Progenitor cell of endocrine pancreas (in vitro differentiated cells): ENCODE data around the gene BRMS1. TPM values are rescaled to one million over a fixed set of nuclear protein-coding genes. Genes with fewer than 3 reads are reported as not detected.
A peak's percentile ranks its signal among the peaks of the same experiment; 100 is the strongest.
"Not testable (repeated sequence)": the region's sequence is repeated elsewhere in the genome, so short reads cannot be mapped to it uniquely, and the experiment has no call there.

Experiments used
- DNase-seq: peaks from one replicate; pipeline ENCODE4 v3.0.0; 2021; ENCODE audit warnings: low spot score; ENCODE audit not compliant: unreplicated experiment
- H3K27ac Mint-ChIP-seq: 2 replicates; pipeline ENCODE4 v1.8.0; 2021; ENCODE audit warnings: mild to moderate bottlenecking, moderate library complexity, mixed read lengths
- H3K27me3 Mint-ChIP-seq: 2 replicates; pipeline ENCODE4 v1.8.0; 2021; ENCODE audit warnings: mixed read lengths
- H3K36me3 Mint-ChIP-seq: 2 replicates; pipeline ENCODE4 v1.8.0; 2022; ENCODE audit warnings: mixed read lengths; ENCODE audit not compliant: insufficient read depth
- H3K4me1 Mint-ChIP-seq: 2 replicates; pipeline ENCODE4 v1.8.0; 2021; ENCODE audit warnings: low read depth, mixed read lengths
- H3K4me3 Mint-ChIP-seq: 2 replicates; pipeline ENCODE4 v1.8.0; 2021; ENCODE audit warnings: low read depth, mild to moderate bottlenecking, moderate library complexity, mixed read lengths
- H3K9me3 Mint-ChIP-seq: 2 replicates; pipeline ENCODE4 v1.8.0; 2021; ENCODE audit warnings: low read depth, mixed read lengths
- CTCF ChIP-seq: fragments of 200-600 bp; sonication (generic); IDR thresholded peaks from one replicate; pipeline ENCODE4 v1.5.0; 2021; ENCODE audit warnings: antibody characterized with exemption, mild to moderate bottlenecking; ENCODE audit not compliant: unreplicated experiment
- total RNA-seq: library from RNA; stranded (reverse); gene quantifications from 2 replicates; pipeline ENCODE4 v1.2.1, GENCODE V29; 2021

BRMS1 gene
- total RNA-seq, 1 donor from 2014 or later = 38.1 TPM

GRCh38 chr11:66386171-66387069 lies 41.5 kb upstream of the BRMS1 start:
- Mint-ChIP-seq H3K4me1 (peaks cover 3% of the 10 kb centered on the region), H3K27me3 (peaks cover 17% of the 10 kb centered on the region), H3K4me3 (peak overlapping the region; percentile 55), H3K27ac (no peak overlapping the region), H3K9me3 (no peaks in the 10 kb centered on the region), H3K36me3 (no peaks in the 10 kb centered on the region)
- TF ChIP-seq CTCF = peak; percentile 96
- peak; percentile 73 for DNase-seq

GRCh38 chr11:66384316-66384715 lies 39.4 kb upstream of the BRMS1 start:
- not testable (repeated sequence) for H3K9me3 Mint-ChIP-seq, H3K36me3 Mint-ChIP-seq, H3K4me3 Mint-ChIP-seq, H3K27me3 Mint-ChIP-seq, DNase-seq, H3K4me1 Mint-ChIP-seq, H3K27ac Mint-ChIP-seq

GRCh38 chr11:66380264-66380663 lies 35.4 kb upstream of the BRMS1 start:
- not testable (repeated sequence) for H3K36me3 Mint-ChIP-seq, H3K4me1 Mint-ChIP-seq, H3K27me3 Mint-ChIP-seq, H3K9me3 Mint-ChIP-seq, H3K27ac Mint-ChIP-seq, DNase-seq, H3K4me3 Mint-ChIP-seq

- peaks cover 13% of the 10 kb centered on the region for H3K4me1 Mint-ChIP-seq
- not testable (repeated sequence) for H3K36me3 Mint-ChIP-seq, H3K9me3 Mint-ChIP-seq, H3K27ac Mint-ChIP-seq, DNase-seq, H3K27me3 Mint-ChIP-seq, H3K4me3 Mint-ChIP-seq
Measured at GRCh38 chr11:66373690-66374287, 28.9 kb upstream of the BRMS1 start.

- TF ChIP-seq CTCF = no peak
- no peak overlapping the region for H3K4me3 Mint-ChIP-seq
- H3K27ac Mint-ChIP-seq = peak overlapping the region; percentile 19
Measured at GRCh38 chr11:66373265-66373664, 28.4 kb upstream of the BRMS1 start.

GRCh38 chr11:66371627-66372415 lies 26.9 kb upstream of the BRMS1 start, which contains the start of gene SLC29A2:
TSS of gene SLC29A2 (minus strand) at chr11:66371760. CDS start at chr11:66371591, 169 bp downstream.
- peaks cover 3% of the 10 kb centered on the region for H3K27me3 Mint-ChIP-seq
- DNase-seq = peak; percentile 90
- H3K9me3 Mint-ChIP-seq = no peaks in the 10 kb centered on the region
- H3K27ac Mint-ChIP-seq = peak within 1 kb of the TSS; percentile 96
- peaks cover 9% of the 10 kb centered on the region for H3K36me3 Mint-ChIP-seq
- peak within 1 kb of the TSS; percentile 90 for H3K4me3 Mint-ChIP-seq
- peaks cover 13% of the 10 kb centered on the region for H3K4me1 Mint-ChIP-seq
- no peak for TF ChIP-seq CTCF

More at GRCh38 chr11:66373265-66373664, 28.4 kb upstream of the BRMS1 start:
- H3K9me3 Mint-ChIP-seq = no peaks in the 10 kb centered on the region
- no peak for DNase-seq
- H3K36me3 Mint-ChIP-seq = peaks cover 5% of the 10 kb centered on the region
- peaks cover 13% of the 10 kb centered on the region for H3K4me1 Mint-ChIP-seq
- H3K27me3 Mint-ChIP-seq = peaks cover 6% of the 10 kb centered on the region
